ENCODE data around the gene CHN1. TPM values are rescaled to one million over a fixed set of nuclear protein-coding genes. Genes with fewer than 3 reads are reported as not detected.

The CHN1 gene
- total RNA-seq, 2 experiments from 2014 or later, result 0.11 to 0.50 TPM

- no peaks in the 10 kb centered on the region for H3K4me1 Mint-ChIP-seq (ENCODE audit: low read depth)
- no peak overlapping the region for H3K4me3 Mint-ChIP-seq
- POLR2A ChIA-PET, result no interaction called here
- no peak overlapping the region for H3K27ac Mint-ChIP-seq
- H3K9me3 Mint-ChIP-seq (ENCODE audit: insufficient read depth), result no peaks in the 10 kb centered on the region
- CTCF ChIA-PET, result interaction anchor here (1.4 to 3.0 kb wide), 4 partner anchors 10 to 177 kb away, joined by 4 to 9 read pairs (median 7); no protein-coding TSS in a partner anchor
- peaks cover 4% of the 10 kb centered on the region for H3K27me3 Mint-ChIP-seq (ENCODE audit: low read depth)
- DNase-seq (no peak), ATAC-seq (no peak)
- no peaks in the 10 kb centered on the region for H3K36me3 Mint-ChIP-seq (ENCODE audit: low read depth)
Observed at GRCh38 chr2:174877301-174877700, 127.9 kb downstream of the CHN1 start.

GRCh38 chr2:174874085-174874484 is 131.1 kb downstream of the CHN1 start:
- peaks cover 8% of the 10 kb centered on the region for H3K27me3 Mint-ChIP-seq (ENCODE audit: low read depth)
- ATAC-seq, result no peak
- H3K4me1 Mint-ChIP-seq (ENCODE audit: low read depth), result no peaks in the 10 kb centered on the region
- no peak overlapping the region for H3K27ac Mint-ChIP-seq
- H3K9me3 Mint-ChIP-seq (ENCODE audit: insufficient read depth), result no peaks in the 10 kb centered on the region
- ChIA-PET CTCF (no interaction called here), POLR2A (no interaction called here)
- H3K36me3 Mint-ChIP-seq (ENCODE audit: low read depth), result no peaks in the 10 kb centered on the region
- H3K4me3 Mint-ChIP-seq, result no peak overlapping the region
- no peak for DNase-seq

- ChIA-PET POLR2A (no interaction called here), CTCF (no interaction called here)
- peaks cover 8% of the 10 kb centered on the region for H3K27me3 Mint-ChIP-seq (ENCODE audit: low read depth)
- H3K4me1 Mint-ChIP-seq (ENCODE audit: low read depth), result no peaks in the 10 kb centered on the region
- no peak for ATAC-seq
- no peak overlapping the region for H3K27ac Mint-ChIP-seq
- H3K9me3 Mint-ChIP-seq (ENCODE audit: insufficient read depth), result no peaks in the 10 kb centered on the region
- DNase-seq, result no peak
- H3K4me3 Mint-ChIP-seq, result no peak overlapping the region
- H3K36me3 Mint-ChIP-seq (ENCODE audit: low read depth), result no peaks in the 10 kb centered on the region
Observed at GRCh38 chr2:174873471-174873870, 131.7 kb downstream of the CHN1 start.

GRCh38 chr2:174870787-174871186 is 134.4 kb downstream of the CHN1 start:
- Mint-ChIP-seq H3K4me1 (ENCODE audit: low read depth) (no peaks in the 10 kb centered on the region), H3K27me3 (ENCODE audit: low read depth) (peaks cover 10% of the 10 kb centered on the region), H3K9me3 (ENCODE audit: insufficient read depth) (no peaks in the 10 kb centered on the region), H3K4me3 (no peak overlapping the region), H3K27ac (no peak overlapping the region), H3K36me3 (ENCODE audit: low read depth) (no peaks in the 10 kb centered on the region)
- ATAC-seq (no peak), DNase-seq (no peak)
- ChIA-PET POLR2A (no interaction called here), CTCF (no interaction called here)

- Mint-ChIP-seq H3K4me1 (ENCODE audit: low read depth) (no peaks in the 10 kb centered on the region), H3K9me3 (ENCODE audit: insufficient read depth) (no peaks in the 10 kb centered on the region), H3K27ac (no peak overlapping the region), H3K4me3 (no peak overlapping the region), H3K36me3 (ENCODE audit: low read depth) (no peaks in the 10 kb centered on the region), H3K27me3 (ENCODE audit: low read depth) (peaks cover 12% of the 10 kb centered on the region)
- ChIA-PET POLR2A (no interaction called here), CTCF (no interaction called here)
- no peak for DNase-seq
- ATAC-seq, result no peak
Observed at GRCh38 chr2:174868878-174869277, 136.3 kb downstream of the CHN1 start.

GRCh38 chr2:174866421-174866820 is 138.8 kb downstream of the CHN1 start:
- ChIA-PET CTCF (interaction anchor here (1.3 to 1.8 kb wide), 2 partner anchors 10 to 95 kb away, joined by 3 to 8 read pairs; no protein-coding TSS in a partner anchor), POLR2A (no interaction called here)
- DNase-seq (no peak), ATAC-seq (no peak)
- Mint-ChIP-seq H3K4me1 (ENCODE audit: low read depth) (no peaks in the 10 kb centered on the region), H3K27ac (no peak overlapping the region), H3K9me3 (ENCODE audit: insufficient read depth) (no peaks in the 10 kb centered on the region), H3K27me3 (ENCODE audit: low read depth) (peaks cover 10% of the 10 kb centered on the region), H3K36me3 (ENCODE audit: low read depth) (no peaks in the 10 kb centered on the region), H3K4me3 (no peak overlapping the region)

GRCh38 chr2:174863183-174863582 is 142.0 kb downstream of the CHN1 start:
- Mint-ChIP-seq H3K36me3 (ENCODE audit: low read depth) (no peaks in the 10 kb centered on the region), H3K27me3 (ENCODE audit: low read depth) (peaks cover 8% of the 10 kb centered on the region), H3K4me1 (ENCODE audit: low read depth) (no peaks in the 10 kb centered on the region), H3K27ac (no peak overlapping the region), H3K4me3 (no peak overlapping the region), H3K9me3 (ENCODE audit: insufficient read depth) (no peaks in the 10 kb centered on the region)
- ChIA-PET CTCF (interaction anchor here (1.3 kb wide), 1 partner anchor 9 kb away, joined by 3 read pairs; no protein-coding TSS in a partner anchor), POLR2A (interaction anchor here (0.6 kb wide), 1 partner anchor 11 kb away, joined by 5 read pairs; no protein-coding TSS in a partner anchor)
- ATAC-seq (no peak), DNase-seq (no peak)

GRCh38 chr2:174859563-174860169 is 145.5 kb downstream of the CHN1 start:
- peaks cover 4% of the 10 kb centered on the region for H3K27me3 Mint-ChIP-seq (ENCODE audit: low read depth)
- no peaks in the 10 kb centered on the region for H3K36me3 Mint-ChIP-seq (ENCODE audit: low read depth)
- no peak for DNase-seq
- H3K4me1 Mint-ChIP-seq (ENCODE audit: low read depth), result no peaks in the 10 kb centered on the region
- H3K4me3 Mint-ChIP-seq, result no peak overlapping the region
- no peak overlapping the region for H3K27ac Mint-ChIP-seq
- ChIA-PET CTCF (interaction anchor here (0.8 to 1.4 kb wide), 4 partner anchors 11 to 162 kb away, joined by 3 read pairs; no protein-coding TSS in a partner anchor), POLR2A (no interaction called here)
- no peaks in the 10 kb centered on the region for H3K9me3 Mint-ChIP-seq (ENCODE audit: insufficient read depth)
- ATAC-seq, result no peak

- Mint-ChIP-seq H3K9me3 (ENCODE audit: insufficient read depth) (no peaks in the 10 kb centered on the region), H3K27me3 (ENCODE audit: low read depth) (peaks cover 4% of the 10 kb centered on the region), H3K27ac (no peak overlapping the region), H3K36me3 (ENCODE audit: low read depth) (no peaks in the 10 kb centered on the region), H3K4me3 (no peak overlapping the region), H3K4me1 (ENCODE audit: low read depth) (no peaks in the 10 kb centered on the region)
- DNase-seq (no peak), ATAC-seq (no peak)
- ChIA-PET POLR2A (no interaction called here), CTCF (interaction anchor here (1.0 to 1.3 kb wide), 3 partner anchors 10 to 161 kb away, joined by 3 read pairs; no protein-coding TSS in a partner anchor)
Observed at GRCh38 chr2:174858745-174859144, 146.4 kb downstream of the CHN1 start.

- H3K36me3 Mint-ChIP-seq (ENCODE audit: low read depth), result no peaks in the 10 kb centered on the region
- ATAC-seq (no peak), DNase-seq (no peak)
- POLR2A ChIA-PET, result no interaction called here
- H3K27me3 Mint-ChIP-seq (ENCODE audit: low read depth), result peaks cover 3% of the 10 kb centered on the region
- no peaks in the 10 kb centered on the region for H3K4me1 Mint-ChIP-seq (ENCODE audit: low read depth)
- no peaks in the 10 kb centered on the region for H3K9me3 Mint-ChIP-seq (ENCODE audit: insufficient read depth)
- H3K4me3 Mint-ChIP-seq, result no peak overlapping the region
- CTCF ChIA-PET, result no interaction called here
- no peak overlapping the region for H3K27ac Mint-ChIP-seq
Observed at GRCh38 chr2:174856447-174856846, 148.7 kb downstream of the CHN1 start.

- POLR2A ChIA-PET, result no interaction called here
- Mint-ChIP-seq H3K4me3 (no peak overlapping the region), H3K27ac (no peak overlapping the region), H3K27me3 (ENCODE audit: low read depth) (peaks cover 2% of the 10 kb centered on the region), H3K36me3 (ENCODE audit: low read depth) (no peaks in the 10 kb centered on the region), H3K9me3 (ENCODE audit: insufficient read depth) (no peaks in the 10 kb centered on the region), H3K4me1 (ENCODE audit: low read depth) (peaks cover 2% of the 10 kb centered on the region)
- DNase-seq (no peak), ATAC-seq (no peak)
- CTCF ChIA-PET, result interaction anchor here (0.7 to 1.3 kb wide), 2 partner anchors 70 to 98 kb away, joined by 3 read pairs; no protein-coding TSS in a partner anchor
Observed at GRCh38 chr2:174846941-174847938, 157.9 kb downstream of the CHN1 start.

GRCh38 chr2:174846218-174846617 is 159.0 kb downstream of the CHN1 start:
- H3K36me3 Mint-ChIP-seq (ENCODE audit: low read depth), result no peaks in the 10 kb centered on the region
- CTCF ChIA-PET, result interaction anchor here (1.3 kb wide), 1 partner anchor 97 kb away, joined by 3 read pairs; no protein-coding TSS in a partner anchor
- H3K27ac Mint-ChIP-seq, result no peak overlapping the region
- H3K27me3 Mint-ChIP-seq (ENCODE audit: low read depth), result peaks cover 2% of the 10 kb centered on the region
- H3K9me3 Mint-ChIP-seq (ENCODE audit: insufficient read depth), result no peaks in the 10 kb centered on the region
- POLR2A ChIA-PET, result no interaction called here
- H3K4me1 Mint-ChIP-seq (ENCODE audit: low read depth), result peaks cover 2% of the 10 kb centered on the region
- no peak overlapping the region for H3K4me3 Mint-ChIP-seq
- DNase-seq (no peak), ATAC-seq (no peak)

All from activated CD8-positive, alpha-beta T cell treated with anti-CD3 and anti-CD28 coated beads, Interleukin-2, amount 10 ng/mL, durations not matched to agents 7 days and 5 days (primary cell).